ENCODE measurements around the gene SH3BP1. TPM values are rescaled to one million over a fixed set of nuclear protein-coding genes. Genes with fewer than 3 reads are reported as not detected.
"Not testable (repeated sequence)": the region's sequence is repeated elsewhere in the genome, so short reads cannot be mapped to it uniquely, and the experiment has no call there.

SH3BP1 gene
- 0.95 TPM in 1 of 2 replicates, not detected in the other for total RNA-seq (2014; rRNA removed; shearing (Covaris generic); ENCODE audit: low replicate concordance)

DNA sequence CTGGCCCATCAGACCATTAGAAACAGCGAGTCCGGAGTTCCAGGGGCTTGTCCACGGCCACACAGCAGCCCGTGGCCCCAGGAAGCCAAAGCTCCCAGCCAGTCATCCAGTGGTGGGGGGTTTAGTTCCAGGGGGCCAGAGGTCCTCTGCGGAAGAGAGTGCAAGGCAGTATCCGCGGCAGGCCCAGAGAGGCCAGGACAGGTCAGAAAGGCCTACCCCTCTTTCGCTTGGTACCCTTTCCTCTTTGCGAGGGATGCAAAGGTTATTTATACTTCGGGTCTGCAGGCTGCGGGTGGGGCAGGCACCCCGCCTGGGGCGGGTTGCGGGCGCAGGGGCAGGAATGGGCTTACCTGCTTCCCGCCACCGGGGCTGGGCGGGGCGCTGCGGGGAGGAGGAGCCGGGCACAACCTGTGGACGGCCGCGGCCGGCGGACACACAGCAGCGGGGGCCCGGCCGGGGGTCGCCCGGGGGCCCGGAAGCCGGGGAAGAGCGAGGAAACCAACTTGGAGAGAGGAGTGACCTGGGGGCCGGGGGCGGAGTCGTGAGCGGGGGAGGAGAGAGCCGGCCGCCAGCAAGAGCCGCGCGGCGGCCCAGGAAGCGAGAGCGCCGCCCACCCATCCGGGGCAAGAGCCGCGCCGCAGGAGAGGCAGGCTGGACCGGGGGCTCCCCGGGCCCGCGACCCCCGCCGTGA, at the start of gene SH3BP1:
Gene SH3BP1, plus strand, starts transcription at position 600 of the 691 bp plus-strand sequence. CDS start 119 bp downstream, outside the sequence.
- no peaks in the 10 kb centered on the region for H3K27me3 ChIP-seq
- no peak for DNase-seq

DNA sequence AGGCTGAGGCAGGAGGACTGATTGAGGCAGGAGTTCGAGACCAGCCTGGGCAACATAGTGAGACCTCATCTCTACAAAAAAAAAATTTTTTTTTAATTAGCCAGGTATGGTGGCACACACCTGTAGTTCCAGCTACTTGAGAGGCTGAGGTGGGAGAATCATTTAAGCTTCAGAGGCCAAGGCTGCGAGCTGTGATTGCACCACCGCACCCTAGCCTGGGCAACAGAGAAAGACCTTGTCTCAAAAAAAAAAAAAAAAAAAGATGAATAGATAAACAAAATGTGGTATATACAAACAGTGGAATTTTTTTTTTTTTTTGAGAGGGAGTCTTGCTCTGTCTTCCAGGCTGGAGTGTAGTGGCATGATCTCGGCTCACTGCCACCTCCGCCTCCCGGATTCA, 48.4 kb upstream of the SH3BP1 start:
- H3K4me3 ChIP-seq, result not testable (repeated sequence)

More for the DNA sequence above, at the start of gene SH3BP1:
- H3K4me3 ChIP-seq, result no peak within 1 kb of the TSS
- H3K9me3 ChIP-seq, result no peaks in the 10 kb centered on the region
- no peaks in the 10 kb centered on the region for H3K36me3 ChIP-seq

GRCh38 chr22:37591823-37592404, 47.6 kb upstream of the SH3BP1 start:
- Histone ChIP-seq H3K36me3 (no peaks in the 10 kb centered on the region), H3K9me3 (no peaks in the 10 kb centered on the region), H3K4me3 (0 out of 2 replicates have a peak overlapping the region, but pooled peaks have one; percentile 7), H3K27me3 (no peaks in the 10 kb centered on the region)
- no peak for DNase-seq

More for the DNA sequence above, 48.4 kb upstream of the SH3BP1 start:
- not testable (repeated sequence) for H3K36me3 ChIP-seq, DNase-seq, H3K9me3 ChIP-seq, H3K27me3 ChIP-seq

- Histone ChIP-seq H3K36me3 (no peaks in the 10 kb centered on the region), H3K4me3 (no peak overlapping the region), H3K27me3 (no peaks in the 10 kb centered on the region), H3K9me3 (no peaks in the 10 kb centered on the region)
- DNase-seq, result no peak
These were observed 45.2 kb upstream of the SH3BP1 start for GRCh38 chr22:37594237-37594636.

DNA sequence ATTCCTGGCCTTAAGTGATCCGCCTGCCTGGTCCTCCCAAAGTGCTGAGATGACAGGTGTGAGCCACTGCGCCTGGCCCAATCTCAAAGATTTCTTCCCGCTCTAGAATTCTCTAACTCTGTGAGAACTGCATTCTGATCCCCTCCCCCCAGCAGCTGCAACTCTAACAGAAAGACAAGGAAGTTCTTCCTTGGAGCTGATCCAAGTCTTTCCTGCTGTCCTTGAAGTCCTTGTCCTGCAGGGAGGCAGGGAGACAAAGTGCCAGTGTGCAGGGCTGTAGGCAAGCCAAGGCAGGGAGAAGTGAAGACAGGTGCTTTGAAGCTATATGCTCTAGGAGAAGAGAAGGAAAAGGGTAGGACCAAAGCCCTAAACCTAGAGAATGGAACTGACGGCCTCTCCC, 40.3 kb upstream of the SH3BP1 start:
- no peaks in the 10 kb centered on the region for H3K9me3 ChIP-seq
- H3K27me3 ChIP-seq, result no peaks in the 10 kb centered on the region
- no peak for DNase-seq
- no peaks in the 10 kb centered on the region for H3K36me3 ChIP-seq
- no peak overlapping the region for H3K4me3 ChIP-seq

DNA sequence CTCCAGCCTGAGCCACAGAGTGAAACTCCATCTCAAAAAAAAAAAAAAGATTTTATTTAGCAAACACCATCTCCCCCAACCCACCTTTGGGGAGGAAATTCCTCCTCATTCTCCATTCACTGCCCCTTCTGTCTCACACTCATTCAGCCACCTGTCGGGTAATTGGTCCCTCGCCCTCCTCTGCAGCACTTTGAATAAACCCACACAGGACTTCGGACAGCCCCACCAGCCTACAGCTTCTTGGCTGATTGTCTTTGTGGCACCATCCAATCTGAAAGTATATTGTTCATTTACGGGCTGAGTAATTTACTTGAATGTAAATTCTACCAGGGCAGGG, 38.3 kb upstream of the SH3BP1 start:
- Histone ChIP-seq H3K36me3 (no peaks in the 10 kb centered on the region), H3K27me3 (no peaks in the 10 kb centered on the region), H3K9me3 (no peaks in the 10 kb centered on the region), H3K4me3 (peak overlapping the region; percentile 21)
- DNase-seq, result no peak

DNA sequence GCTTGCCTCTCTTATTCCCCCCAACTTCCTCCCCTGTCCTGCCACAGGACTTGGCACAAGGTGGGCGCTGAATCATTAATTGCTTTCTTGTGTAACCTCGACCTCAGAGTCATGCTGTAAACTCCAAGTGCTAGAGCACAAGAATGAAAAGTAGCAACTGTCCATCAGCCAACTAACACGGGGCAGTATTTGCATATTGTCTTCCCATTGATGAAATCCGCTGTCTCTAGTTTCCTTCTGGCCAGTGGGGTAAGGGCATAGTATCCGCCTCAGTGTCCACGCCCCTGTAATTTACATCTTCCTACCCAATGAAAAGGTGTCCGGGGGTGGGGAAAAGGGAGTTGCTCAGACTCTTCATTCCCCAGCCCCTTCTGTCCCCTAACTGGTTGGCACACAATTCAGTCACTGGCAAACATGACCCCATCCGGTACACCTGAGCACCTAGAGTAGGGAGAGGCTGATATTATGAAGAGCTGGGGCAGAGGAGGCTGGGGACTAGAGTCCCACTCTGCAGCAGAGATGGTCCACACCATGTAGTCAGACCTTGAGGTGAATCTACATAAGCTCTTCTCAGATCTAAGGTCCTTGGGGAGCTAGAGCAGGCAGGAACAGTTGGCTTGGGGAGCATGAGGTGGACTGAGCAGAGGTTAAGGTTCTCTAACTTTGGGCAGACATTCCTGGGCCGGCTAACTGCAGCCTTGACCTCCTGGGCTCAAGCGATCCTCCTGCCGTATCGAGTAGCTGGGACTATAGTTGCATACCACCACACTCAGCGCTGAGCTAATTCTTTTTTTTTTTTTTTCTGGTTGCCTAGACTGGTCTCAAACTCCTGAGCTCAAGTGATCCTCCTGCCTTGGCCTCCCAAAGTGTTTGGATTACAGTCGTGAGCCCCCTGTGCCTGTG, 37.7 kb upstream of the SH3BP1 start:
- Histone ChIP-seq H3K27me3 (no peaks in the 10 kb centered on the region), H3K4me3 (peak overlapping the region; percentile 21), H3K9me3 (no peaks in the 10 kb centered on the region), H3K36me3 (no peaks in the 10 kb centered on the region)
- peak; percentile 78 for DNase-seq

- not testable (repeated sequence) for H3K36me3 ChIP-seq, H3K4me3 ChIP-seq, H3K27me3 ChIP-seq, DNase-seq, H3K9me3 ChIP-seq
These were observed 36.8 kb upstream of the SH3BP1 start for GRCh38 chr22:37602546-37603277.

GRCh38 chr22:37604074-37604473, 35.4 kb upstream of the SH3BP1 start:
- Histone ChIP-seq H3K9me3 (no peaks in the 10 kb centered on the region), H3K27me3 (no peaks in the 10 kb centered on the region), H3K36me3 (no peaks in the 10 kb centered on the region), H3K4me3 (no peak overlapping the region)
- DNase-seq, result no peak

DNA sequence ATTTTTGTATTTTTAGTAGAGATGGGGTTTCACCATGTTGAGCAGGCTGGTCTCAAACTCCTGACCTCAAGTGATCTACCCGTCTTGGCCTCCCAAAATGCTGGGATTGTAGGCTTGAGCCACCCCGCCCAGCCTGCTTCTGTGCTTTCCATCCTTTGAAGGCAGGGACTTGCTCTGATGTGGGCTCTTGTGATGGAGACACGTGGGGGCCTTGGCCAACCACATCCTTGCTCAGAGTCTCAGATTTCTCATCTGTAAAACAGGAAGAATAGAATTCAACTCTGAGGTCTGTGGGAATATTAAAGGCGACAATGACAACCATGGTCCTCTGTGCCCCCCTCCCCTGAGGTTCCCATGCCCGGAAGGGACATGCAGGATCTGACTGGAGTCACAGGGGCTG, 34.6 kb upstream of the SH3BP1 start:
- Histone ChIP-seq H3K4me3 (no peak overlapping the region), H3K9me3 (no peaks in the 10 kb centered on the region), H3K36me3 (no peaks in the 10 kb centered on the region), H3K27me3 (no peaks in the 10 kb centered on the region)
- DNase-seq, result no peak

- H3K27me3 ChIP-seq, result no peaks in the 10 kb centered on the region
- H3K36me3 ChIP-seq, result 0 out of 2 replicates have a peak, but pooled peaks cover 3% of the 10 kb centered on the region
- no peak overlapping the region for H3K4me3 ChIP-seq
- peak; percentile 67 for DNase-seq
- H3K9me3 ChIP-seq, result no peaks in the 10 kb centered on the region
These were observed 32.2 kb upstream of the SH3BP1 start for GRCh38 chr22:37607010-37607934.

DNA sequence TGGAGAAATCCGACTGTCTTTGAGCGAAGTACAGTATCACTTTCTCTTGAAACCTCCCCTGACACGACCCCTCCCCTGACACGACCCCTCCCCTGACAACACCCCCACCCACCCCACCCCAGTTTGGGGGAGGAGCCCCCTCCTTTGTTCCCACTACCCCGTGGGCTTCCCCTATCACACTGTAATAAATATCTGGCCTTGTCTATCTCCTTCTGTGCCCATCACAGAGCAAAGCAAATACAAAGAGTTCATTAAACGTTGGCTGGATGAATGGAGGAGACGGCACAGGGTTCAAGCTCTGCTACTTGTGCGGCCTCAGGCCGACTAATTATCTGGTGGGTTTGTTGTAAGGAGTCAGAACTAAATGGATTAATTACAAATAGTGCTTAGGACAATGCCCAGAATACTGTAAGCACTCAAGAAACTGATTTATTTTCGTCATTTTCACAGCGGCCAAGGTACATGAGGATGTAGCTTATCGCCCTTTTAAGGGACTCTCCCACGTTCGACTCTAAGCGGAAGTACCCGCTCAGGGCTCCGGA, 31.5 kb upstream of the SH3BP1 start:
- peak overlapping the region; percentile 82 for H3K4me3 ChIP-seq
- DNase-seq, result no peak
- no peaks in the 10 kb centered on the region for H3K9me3 ChIP-seq
- no peaks in the 10 kb centered on the region for H3K27me3 ChIP-seq
- peaks cover 3% of the 10 kb centered on the region; the same call in 1 of the 2 replicates for H3K36me3 ChIP-seq

DNA sequence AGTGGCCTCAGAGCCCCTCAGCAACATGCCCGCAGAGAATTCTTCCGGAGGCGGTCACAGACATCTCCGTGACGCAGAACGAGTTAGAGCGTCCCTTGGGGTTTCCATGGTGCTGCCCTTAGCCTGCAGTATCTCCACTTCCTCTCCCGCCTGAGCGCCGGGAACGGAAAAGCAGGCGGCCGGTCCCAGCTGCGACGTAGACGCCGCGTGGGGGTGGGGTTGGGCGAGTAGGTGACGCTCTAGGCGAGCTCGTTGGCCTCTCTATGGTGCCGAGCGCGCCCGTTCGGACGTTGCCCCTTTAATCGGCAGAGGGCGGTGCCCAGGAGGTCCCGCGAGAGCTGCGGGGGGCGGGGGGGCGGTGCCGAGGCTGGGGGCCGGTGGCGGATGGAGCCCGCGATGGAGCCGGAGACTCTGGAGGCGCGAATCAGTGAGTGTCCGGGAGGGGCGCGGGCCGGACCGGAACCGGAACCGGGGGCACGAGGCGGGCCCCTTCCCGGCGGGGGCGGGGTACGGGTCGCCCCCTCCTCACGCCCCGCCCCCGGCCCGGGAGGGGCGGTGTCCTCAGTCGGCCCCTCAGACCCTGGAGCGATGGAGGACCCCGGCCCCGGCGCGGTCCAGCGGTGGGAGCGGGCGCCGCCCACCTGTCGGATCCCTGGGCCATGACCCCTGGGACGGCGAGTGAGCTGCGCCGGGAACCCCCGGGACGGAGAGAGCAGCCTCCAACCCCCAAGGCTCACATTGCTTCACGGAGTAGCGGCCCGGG, 30.8 kb upstream of the SH3BP1 start, which contains the start of gene GGA1:
Gene GGA1, plus strand, starts transcription at position 358 of the 763 bp plus-strand sequence. Its CDS starts 27 bp downstream, at position 385.
- peak; percentile 94 for DNase-seq

GRCh38 chr22:37609240-37610152, 30.0 kb upstream of the SH3BP1 start:
- Histone ChIP-seq H3K4me3 (peak overlapping the region; percentile 82), H3K27me3 (no peaks in the 10 kb centered on the region), H3K9me3 (no peaks in the 10 kb centered on the region), H3K36me3 (peaks cover 4% of the 10 kb centered on the region; the same call in 1 of the 2 replicates)
- no peak for DNase-seq

More for the DNA sequence above, 30.8 kb upstream of the SH3BP1 start, which contains the start of gene GGA1:
- Histone ChIP-seq H3K4me3 (peak within 1 kb of the TSS; percentile 82), H3K36me3 (peaks cover 3% of the 10 kb centered on the region; the same call in 1 of the 2 replicates), H3K27me3 (no peaks in the 10 kb centered on the region), H3K9me3 (no peaks in the 10 kb centered on the region)

Data from MG63 (cell line).